GM19239 (cell line): ENCODE results near the gene ASB6.

Experiments used
- DNase-seq: peaks from one replicate; pipeline ENCODE4 v3.0.0; 2011; ENCODE audit warnings: low spot score; ENCODE audit not compliant: insufficient read length
- FAIRE-seq: peaks from 2 replicates; lab custom pipeline; 2011; peaks lifted over from hg19 to GRCh38; lab: Jason Lieb, UNC

The ASB6 gene

GRCh38 chr9:129641750-129642585 lies at the start of gene ASB6:
Gene ASB6, minus strand, starts transcription at chr9:129642151. Its CDS starts 152 bp downstream, at chr9:129641999.
- peak; percentile 92 for FAIRE-seq

DNA sequence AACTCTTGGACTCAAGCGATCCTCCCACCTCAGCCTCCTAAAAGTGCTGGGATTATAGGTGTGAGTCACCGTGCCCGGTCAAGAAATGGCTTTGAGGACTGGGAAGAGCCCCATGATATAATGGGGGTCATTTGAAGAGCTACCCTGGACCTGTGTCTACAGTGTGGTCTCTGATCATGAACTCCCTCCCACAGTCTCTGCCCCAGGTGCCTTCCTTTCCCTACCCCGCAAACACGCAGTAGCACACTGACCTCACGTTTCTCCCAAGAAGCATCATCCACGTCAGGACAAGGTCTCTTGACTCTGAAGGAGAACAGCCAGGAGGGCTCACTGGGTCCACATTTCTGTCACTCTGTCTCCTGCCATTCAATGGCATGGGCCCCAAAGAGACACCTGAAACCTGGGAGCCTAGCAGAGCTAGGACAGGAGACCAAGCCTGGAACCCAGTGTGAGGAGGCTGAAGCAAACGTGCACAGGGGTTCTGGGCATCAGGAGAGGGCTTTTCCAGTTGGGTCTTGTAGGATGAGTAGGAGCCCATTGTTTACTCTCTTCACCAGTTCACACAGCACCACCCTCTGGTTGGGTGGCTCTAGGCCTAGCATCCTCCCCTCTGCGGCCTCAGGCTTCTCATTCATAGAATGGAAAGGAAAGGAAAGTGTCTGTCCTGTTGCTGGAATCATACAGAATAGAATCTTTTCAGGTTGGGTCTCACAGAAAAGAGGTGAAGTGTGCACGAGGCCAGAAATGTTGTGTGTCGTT lies 46.5 kb upstream of the ASB6 start:
- FAIRE-seq, result no peak

More at GRCh38 chr9:129641750-129642585, at the start of gene ASB6:
- DNase-seq, result peak; percentile 100

DNA sequence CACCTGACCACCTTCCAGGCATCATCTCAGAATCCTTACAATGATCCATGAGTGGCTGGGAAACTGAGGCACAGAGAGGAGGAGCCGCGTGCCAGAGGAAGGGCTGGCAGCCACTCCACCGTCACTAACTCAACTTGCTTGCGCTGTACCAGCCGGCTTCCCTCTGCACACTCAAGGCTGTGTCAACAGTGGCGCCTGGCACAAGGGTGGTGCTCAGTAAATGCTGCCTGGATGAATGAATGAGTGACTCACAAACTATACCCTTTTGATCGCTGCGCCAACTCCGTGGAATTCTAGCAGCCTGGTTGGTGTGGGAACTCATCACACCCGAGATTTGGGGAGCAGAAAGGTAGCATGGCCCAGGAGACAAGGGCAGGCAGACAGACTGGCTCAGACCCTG lies 45.4 kb upstream of the ASB6 start:
- no peak for FAIRE-seq
- DNase-seq, result no peak

More for the DNA sequence above, 46.5 kb upstream of the ASB6 start:
- no peak for DNase-seq

GRCh38 chr9:129686736-129687135 lies 44.8 kb upstream of the ASB6 start:
- DNase-seq (no peak), FAIRE-seq (no peak)

DNA sequence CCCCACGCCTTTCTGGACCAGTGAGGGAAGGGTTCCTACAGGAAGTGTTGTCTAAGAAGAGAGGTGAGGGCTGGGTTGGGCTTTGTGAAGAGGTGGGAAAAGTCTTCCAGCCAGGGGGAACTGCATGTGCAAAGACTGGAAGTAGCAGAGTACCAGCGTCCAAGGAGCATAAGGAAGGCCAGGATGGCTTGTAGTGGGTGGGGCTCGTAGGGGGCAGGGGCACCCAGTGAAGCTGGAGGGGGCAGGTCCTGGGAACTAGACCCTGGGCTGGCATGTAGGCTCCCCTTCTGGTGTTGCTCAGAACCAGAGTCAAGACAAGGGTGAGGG lies 43.9 kb upstream of the ASB6 start:
- no peak for DNase-seq
- FAIRE-seq, result no peak

GRCh38 chr9:129685220-129685932 lies 43.4 kb upstream of the ASB6 start:
- FAIRE-seq, result no peak

GRCh38 chr9:129682381-129682780 lies 40.4 kb upstream of the ASB6 start:
- FAIRE-seq (no peak), DNase-seq (no peak)

More at GRCh38 chr9:129685220-129685932, 43.4 kb upstream of the ASB6 start:
- DNase-seq, result no peak

DNA sequence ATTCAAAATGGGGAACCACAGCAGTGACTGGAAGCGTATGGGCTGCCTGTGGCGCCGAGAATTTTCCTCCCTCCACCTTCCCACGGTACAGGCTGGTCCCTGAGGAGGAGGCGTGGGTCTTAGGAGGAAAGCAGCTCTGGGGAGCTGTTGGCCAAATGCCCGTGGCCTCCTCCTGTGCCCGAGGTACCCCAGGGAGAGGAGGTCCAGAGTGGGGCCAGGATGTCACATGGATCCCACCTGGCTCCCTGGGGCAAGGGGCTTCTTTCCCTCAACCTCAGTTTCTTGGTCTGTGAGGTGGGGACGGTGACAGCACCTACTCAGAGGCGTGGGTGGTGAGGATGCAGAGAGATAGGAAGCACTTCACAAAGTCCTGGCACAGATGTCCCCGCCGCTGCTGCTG lies 40.0 kb upstream of the ASB6 start:
- DNase-seq (no peak), FAIRE-seq (no peak)

DNA sequence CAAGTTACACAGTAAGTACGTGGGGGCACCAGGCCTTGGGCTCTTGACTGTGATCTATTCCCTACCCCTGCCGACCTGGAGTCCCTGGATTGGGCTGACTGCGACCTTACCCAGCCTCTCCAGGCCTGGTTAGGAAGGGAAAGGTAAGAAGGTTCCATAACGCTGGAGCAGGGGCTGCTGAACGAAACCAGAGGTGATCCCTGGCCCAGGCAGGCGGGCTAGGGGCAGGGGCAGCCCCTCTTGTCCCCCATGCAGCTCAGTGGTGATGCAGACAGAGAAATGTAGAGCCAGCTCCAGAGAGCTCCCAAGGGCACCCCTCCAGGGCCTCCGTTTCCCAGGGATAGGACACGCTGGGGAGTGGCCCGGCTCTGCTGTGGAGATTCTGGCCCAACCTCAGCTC lies 37.6 kb upstream of the ASB6 start:
- DNase-seq (no peak), FAIRE-seq (no peak)

- DNase-seq, result no peak
- FAIRE-seq, result no peak
Observed at GRCh38 chr9:129678844-129679243, 36.9 kb upstream of the ASB6 start.

DNA sequence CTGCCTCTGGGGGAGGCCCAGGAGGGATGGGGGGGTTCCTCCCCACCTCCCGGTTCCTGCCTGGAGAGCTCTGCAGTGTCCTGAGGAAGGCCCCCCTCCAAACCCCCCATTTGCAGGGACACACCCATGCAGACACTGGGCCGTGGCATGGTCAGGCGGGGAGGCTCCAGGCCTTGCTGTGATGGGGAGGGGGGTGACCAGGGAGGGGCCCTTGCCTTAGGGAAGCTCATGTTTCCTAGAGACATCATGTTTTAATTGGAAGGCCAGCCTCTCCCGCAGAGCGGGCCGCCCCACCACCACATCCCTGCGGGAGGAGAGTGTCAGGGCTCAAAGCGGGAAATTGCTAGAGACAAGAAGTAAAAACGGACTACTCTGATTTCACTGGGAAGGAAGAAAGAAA lies 35.5 kb upstream of the ASB6 start:
- FAIRE-seq (no peak), DNase-seq (no peak)

DNA sequence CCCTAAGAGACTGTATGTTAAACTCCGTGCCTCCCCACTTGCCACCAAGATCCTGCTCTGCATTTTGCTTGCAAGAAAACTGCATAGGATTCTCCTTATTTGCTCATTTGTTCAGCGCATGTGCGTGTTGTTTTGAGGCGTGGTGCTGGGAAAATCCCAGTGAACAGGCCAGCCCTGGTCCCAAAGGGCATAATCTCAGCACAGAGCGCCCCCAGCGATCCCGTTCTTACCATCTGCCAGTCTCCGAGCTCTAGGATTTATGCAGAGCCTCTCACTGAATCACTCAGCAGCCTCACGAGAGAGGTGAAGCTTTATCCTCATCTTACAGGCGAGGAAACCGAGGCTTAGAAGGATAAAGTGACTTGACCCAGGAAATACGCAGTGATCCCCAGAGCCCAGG lies 35.0 kb upstream of the ASB6 start:
- DNase-seq (no peak), FAIRE-seq (no peak)

- no peak for FAIRE-seq
- no peak for DNase-seq
Observed at GRCh38 chr9:129676287-129676686, 34.3 kb upstream of the ASB6 start.

GRCh38 chr9:129675620-129676019 lies 33.7 kb upstream of the ASB6 start:
- FAIRE-seq (no peak), DNase-seq (no peak)

DNA sequence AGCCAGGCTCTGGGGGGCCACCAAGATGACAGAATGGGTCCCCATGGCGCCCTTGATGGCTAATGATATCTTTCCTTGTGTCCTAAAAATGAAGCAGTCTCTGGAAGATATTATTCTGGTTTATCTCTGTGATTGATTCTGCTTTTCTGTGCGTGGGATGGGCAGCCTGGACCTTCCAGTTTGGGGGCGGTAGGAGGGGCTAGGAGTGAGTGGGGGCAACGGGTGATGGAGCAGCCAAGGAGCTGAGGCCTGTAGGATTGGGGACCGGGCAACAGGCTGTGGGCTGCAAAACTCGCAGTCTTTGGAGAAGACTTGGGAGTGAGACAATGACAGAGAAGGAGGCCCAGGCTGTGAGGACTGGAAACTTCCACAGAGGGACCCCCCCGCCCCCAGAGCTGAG lies 32.3 kb upstream of the ASB6 start:
- no peak for FAIRE-seq
- DNase-seq, result no peak

DNA sequence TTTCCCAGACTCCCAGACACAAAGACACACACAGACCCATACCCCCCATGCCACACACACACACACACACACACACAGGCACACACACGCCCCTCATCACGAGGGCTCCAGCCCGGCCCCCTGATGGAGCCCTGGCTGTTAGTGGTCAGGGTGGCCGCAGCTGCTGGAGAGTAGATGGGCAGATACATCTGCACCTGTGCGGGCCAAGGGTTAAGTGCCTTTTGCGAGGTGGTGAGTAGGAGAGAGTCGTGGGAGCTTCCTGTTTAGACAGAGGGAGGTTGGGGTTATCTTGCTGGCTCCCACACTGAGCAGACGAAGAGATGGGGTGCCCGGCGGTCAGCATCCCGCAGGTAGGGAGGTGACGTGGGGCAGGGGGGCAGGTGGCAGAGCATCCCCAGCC lies 31.7 kb upstream of the ASB6 start:
- DNase-seq (no peak), FAIRE-seq (no peak)

DNA sequence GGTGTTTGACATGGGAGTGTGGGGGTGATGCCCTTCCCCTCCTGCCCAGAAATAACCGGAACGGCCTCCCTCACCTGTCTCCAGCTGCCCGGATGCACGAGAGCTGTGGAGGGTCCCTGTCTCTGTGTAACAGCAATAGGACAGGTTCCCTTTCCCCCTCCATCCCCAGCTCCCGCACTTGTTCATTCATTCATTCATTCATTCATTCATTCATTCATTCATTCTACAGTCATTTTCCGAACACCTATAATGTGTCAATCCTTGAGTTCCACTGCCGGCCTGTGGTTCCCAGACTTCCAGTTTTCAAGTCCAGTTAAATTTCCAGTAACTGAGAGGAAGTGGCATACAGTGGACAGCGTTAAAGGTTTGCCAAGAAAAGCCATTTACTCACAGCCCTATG lies 30.8 kb upstream of the ASB6 start:
- FAIRE-seq (no peak), DNase-seq (no peak)

- no peak for FAIRE-seq
Observed at GRCh38 chr9:129671519-129671918, 29.6 kb upstream of the ASB6 start.

GRCh38 chr9:129671065-129671464 lies 29.1 kb upstream of the ASB6 start:
- FAIRE-seq, result no peak
- no peak for DNase-seq

More at GRCh38 chr9:129671519-129671918, 29.6 kb upstream of the ASB6 start:
- DNase-seq, result no peak

GRCh38 chr9:129669946-129670345 lies 28.0 kb upstream of the ASB6 start:
- no peak for FAIRE-seq
- DNase-seq, result no peak

DNA sequence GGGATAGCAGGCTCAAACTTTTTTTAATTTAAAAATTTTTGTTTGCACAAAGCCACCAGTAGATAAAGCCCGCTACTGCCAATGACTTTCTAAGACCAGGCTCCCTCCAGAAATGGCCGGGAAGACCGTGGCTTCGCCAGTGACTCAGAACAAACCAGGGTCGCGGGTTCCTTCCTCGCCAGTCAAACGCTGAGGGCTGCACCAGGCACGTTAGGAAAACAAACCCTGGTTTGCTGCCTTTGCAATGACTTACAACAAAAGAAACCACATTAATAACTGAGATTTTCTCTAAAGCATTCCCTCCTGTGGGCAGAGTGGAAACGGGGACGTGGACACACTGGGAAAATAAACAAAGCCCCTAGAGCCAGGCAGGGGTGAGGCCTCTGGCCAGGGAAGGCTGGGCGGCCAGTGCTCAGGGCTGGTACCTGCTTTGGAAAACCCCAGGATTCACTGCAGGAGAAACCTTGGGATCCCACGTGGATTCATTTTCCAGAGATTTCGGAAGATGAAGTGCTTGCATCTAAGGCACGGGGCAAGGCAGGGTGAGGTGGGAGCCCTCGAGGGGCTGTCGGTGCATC lies 27.3 kb upstream of the ASB6 start:
- DNase-seq, result no peak
- no peak for FAIRE-seq
